Measurements from ENCODE around the gene TCF4.
"Not testable (repeated sequence)": the region's sequence is repeated elsewhere in the genome, so short reads cannot be mapped to it uniquely, and the experiment has no call there.

Gene TCF4

GRCh38 chr18:55500316-55501086 is 87.5 kb downstream of the TCF4 start:
- peak; percentile 94 for DNase-seq

- DNase-seq = no peak
These were observed 88.5 kb downstream of the TCF4 start for GRCh38 chr18:55499526-55499925.

GRCh38 chr18:55497825-55498403 is 90.1 kb downstream of the TCF4 start:
- DNase-seq = no peak

GRCh38 chr18:55494899-55495298 is 93.1 kb downstream of the TCF4 start:
- peak; percentile 53 for DNase-seq

- DNase-seq = no peak
These were observed 93.6 kb downstream of the TCF4 start for GRCh38 chr18:55494441-55494840.

- no peak for DNase-seq
These were observed 96.4 kb downstream of the TCF4 start for GRCh38 chr18:55491616-55492015.

GRCh38 chr18:55489034-55489986 is 98.7 kb downstream of the TCF4 start:
- DNase-seq = no peak

- no peak for DNase-seq
These were observed 99.5 kb downstream of the TCF4 start for GRCh38 chr18:55488473-55488872.

GRCh38 chr18:55487997-55488396 is 100.0 kb downstream of the TCF4 start:
- no peak for DNase-seq

- no peak for DNase-seq
These were observed 101.1 kb downstream of the TCF4 start for GRCh38 chr18:55486936-55487335.

GRCh38 chr18:55485666-55486065 is 102.3 kb downstream of the TCF4 start:
- peak; percentile 88 for DNase-seq

- DNase-seq = no peak
These were observed 103.2 kb downstream of the TCF4 start for GRCh38 chr18:55484773-55485172.

DNA sequence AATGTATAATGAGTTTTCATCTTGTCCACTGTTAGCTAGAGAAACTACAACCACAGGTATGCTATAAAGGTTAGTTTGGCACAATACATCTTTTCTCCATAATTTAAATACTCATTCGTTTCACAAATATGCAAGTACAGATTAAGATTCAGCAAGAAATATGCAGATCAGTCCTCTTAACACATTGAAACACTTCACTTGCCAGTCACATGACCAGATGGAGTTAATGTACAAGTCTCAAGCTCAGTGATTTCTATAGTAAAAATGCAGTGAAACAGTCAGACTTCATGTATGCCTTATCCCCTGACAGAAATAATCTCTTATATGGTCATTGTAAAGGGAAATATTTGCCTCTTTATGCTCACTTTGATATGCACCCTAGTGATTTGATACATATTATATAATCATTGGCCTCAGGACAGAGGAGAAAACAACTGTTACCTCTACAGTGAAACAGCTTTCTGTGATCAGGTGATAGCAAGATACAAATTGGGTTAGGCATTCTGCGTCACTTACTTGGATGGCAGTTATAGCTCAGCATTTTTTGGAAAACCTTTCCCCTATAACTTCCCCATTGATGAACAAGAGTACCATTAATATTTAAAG is 104.6 kb downstream of the TCF4 start:
- DNase-seq = peak; percentile 68

DNA sequence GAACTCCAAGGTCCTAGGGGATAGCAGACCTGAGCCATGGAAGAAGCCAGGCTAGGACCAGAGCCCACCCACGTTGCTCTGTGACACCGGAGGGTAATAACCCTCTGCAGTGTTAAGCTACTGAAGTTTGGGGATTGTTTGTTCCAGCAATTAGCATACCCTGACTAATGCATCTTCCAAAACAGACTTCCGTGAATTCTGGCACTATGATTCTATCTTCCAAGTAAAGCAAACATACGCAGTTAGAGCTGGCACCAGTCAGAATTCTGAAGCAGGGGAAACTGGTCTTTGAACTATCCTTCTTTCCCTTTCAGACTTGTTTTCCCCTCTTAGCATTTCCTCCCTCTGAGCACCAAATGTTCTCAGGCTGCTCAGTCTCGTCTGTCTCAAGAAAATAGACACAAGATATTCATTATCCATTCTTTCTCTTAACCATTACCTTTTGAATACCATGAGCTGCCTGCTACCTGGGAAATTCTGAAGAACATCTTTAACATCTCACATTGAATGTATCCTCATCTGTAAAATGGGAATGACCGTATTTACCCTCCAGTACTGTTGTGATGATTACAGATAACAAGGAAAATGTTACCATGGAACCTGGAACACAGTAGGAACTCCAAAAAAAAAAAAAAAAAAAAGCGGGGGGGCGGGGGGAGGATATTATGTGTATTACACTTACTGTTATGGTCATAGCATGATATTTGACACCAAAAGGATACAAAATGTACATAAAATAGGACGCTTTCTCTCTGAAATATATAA is 108.2 kb downstream of the TCF4 start:
- DNase-seq = no peak

- DNase-seq = peak; percentile 55
These were observed 110.0 kb downstream of the TCF4 start for GRCh38 chr18:55477860-55478581.

- peak; percentile 28 for DNase-seq
These were observed 110.5 kb downstream of the TCF4 start for GRCh38 chr18:55477499-55477859.

- peak; percentile 38 for DNase-seq
These were observed 112.1 kb downstream of the TCF4 start for GRCh38 chr18:55475916-55476315.

- no peak for DNase-seq
These were observed 112.5 kb downstream of the TCF4 start for GRCh38 chr18:55475467-55475866.

GRCh38 chr18:55473560-55473959 is 114.4 kb downstream of the TCF4 start:
- no peak for DNase-seq

DNA sequence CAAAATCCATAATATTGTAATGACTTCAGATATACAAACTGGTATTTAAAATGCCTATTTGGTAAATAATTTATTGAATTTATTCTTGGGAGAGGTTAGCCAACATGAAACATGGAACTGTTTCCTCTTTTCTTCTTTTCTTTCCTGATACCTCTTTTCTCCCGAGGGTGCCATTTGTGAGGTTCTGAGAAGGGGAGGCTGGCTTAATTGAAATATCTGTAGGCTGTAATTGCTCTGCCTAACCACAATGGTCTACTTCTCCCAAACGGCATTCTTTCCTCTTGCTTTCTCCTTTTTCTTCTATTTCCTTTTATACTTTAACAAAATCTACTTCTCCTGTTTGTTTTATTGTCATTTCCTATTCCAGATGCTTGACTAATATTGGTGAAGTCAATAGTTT is 114.9 kb downstream of the TCF4 start:
- no peak for DNase-seq

- DNase-seq = no peak
These were observed 117.2 kb downstream of the TCF4 start for GRCh38 chr18:55470826-55471225.

GRCh38 chr18:55469134-55469533 is 118.9 kb downstream of the TCF4 start:
- DNase-seq = not testable (repeated sequence)
